NOMO-1 treated with dmso at 0.1 percent for 144 hours (cell line): Measurements from ENCODE around the gene SPINT2.
"Not testable (repeated sequence)": the region's sequence is repeated elsewhere in the genome, so short reads cannot be mapped to it uniquely, and the experiment has no call there.

ENCODE experiments used
- DNase-seq: peaks from one replicate; lab custom pipeline; 2025; ENCODE audit not compliant: unreplicated experiment; lab: John Stamatoyannopoulos, UW

Gene SPINT2

GRCh38 chr19:38264486-38265212 lies at the start of gene SPINT2:
TSS of gene SPINT2 (plus strand) at chr19:38264573. CDS start at chr19:38264893, 320 bp downstream.
- peak; percentile 35 for DNase-seq

- DNase-seq: no peak
These were observed 47.4 kb upstream of the SPINT2 start for GRCh38 chr19:38216785-38217641.

- no peak for DNase-seq
These were observed 46.2 kb upstream of the SPINT2 start for GRCh38 chr19:38218204-38218603.

GRCh38 chr19:38219221-38219620 lies 45.2 kb upstream of the SPINT2 start:
- no peak for DNase-seq

- no peak for DNase-seq
These were observed 43.0 kb upstream of the SPINT2 start for GRCh38 chr19:38221421-38221820.

- no peak for DNase-seq
These were observed 42.2 kb upstream of the SPINT2 start for GRCh38 chr19:38221919-38222830.

- no peak for DNase-seq
These were observed 41.3 kb upstream of the SPINT2 start for GRCh38 chr19:38223119-38223523.

- DNase-seq: no peak
These were observed 40.8 kb upstream of the SPINT2 start for GRCh38 chr19:38223617-38224013.

GRCh38 chr19:38224014-38224862 lies 40.1 kb upstream of the SPINT2 start, which contains the start of gene DPF1:
TSS of gene DPF1 (minus strand) at chr19:38224222. CDS start at chr19:38224142, 80 bp downstream.
- DNase-seq: peak; percentile 49

GRCh38 chr19:38224863-38225218 lies 39.5 kb upstream of the SPINT2 start:
- not testable (repeated sequence) for DNase-seq

- no peak for DNase-seq
These were observed 36.9 kb upstream of the SPINT2 start for GRCh38 chr19:38227287-38228004.

- DNase-seq: no peak
These were observed 36.4 kb upstream of the SPINT2 start for GRCh38 chr19:38228005-38228377.

- DNase-seq: no peak
These were observed 35.6 kb upstream of the SPINT2 start for GRCh38 chr19:38228491-38229439.

- DNase-seq: peak; percentile 80
These were observed 34.7 kb upstream of the SPINT2 start for GRCh38 chr19:38229585-38230073.

- not testable (repeated sequence) for DNase-seq
These were observed 33.8 kb upstream of the SPINT2 start for GRCh38 chr19:38230506-38231133.

GRCh38 chr19:38231918-38232317 lies 32.5 kb upstream of the SPINT2 start:
- DNase-seq: no peak

GRCh38 chr19:38233740-38234251 lies 30.6 kb upstream of the SPINT2 start:
- DNase-seq: peak; percentile 48

- DNase-seq: no peak
These were observed 29.8 kb upstream of the SPINT2 start for GRCh38 chr19:38234615-38235014.
